PFSK-1 (cell line): ENCODE results near the gene LRRC30.

ENCODE experiments used
- FOXP2 ChIP-seq: optimal IDR thresholded peaks from 2 replicates; pipeline ENCODE3; 2011; ENCODE audit warnings: borderline replicate concordance, control low read depth, inconsistent platforms; ENCODE audit not compliant: insufficient read depth; ENCODE audit errors: extremely low read length, extremely low read depth
- POLR2AphosphoS5 ChIP-seq: IDR thresholded peaks from 2 replicates; pipeline ENCODE4 v1.6.1; 2012; ENCODE audit warnings: low read depth, mild to moderate bottlenecking, control low read depth, low read length, moderate library complexity
- SIN3A ChIP-seq: IDR thresholded peaks from 2 replicates; pipeline ENCODE4 v1.6.1; 2012; ENCODE audit warnings: mild to moderate bottlenecking, low read length, moderate library complexity, borderline replicate concordance; ENCODE audit not compliant: insufficient read depth
- TF ChIP-seq, protein P1 (sequence below), 2 experiments: IDR thresholded peaks; 2 replicates each; pipeline versions ENCODE4 v1.6.1 to v1.8.0; 2011 to 2012; ENCODE audit warnings: low read depth in 2 of 2, low read length in 2 of 2, control low read depth in 1 of 2, inconsistent platforms in 1 of 2, mild to moderate bottlenecking in 1 of 2, moderate library complexity in 1 of 2; ENCODE audit not compliant: insufficient read depth in 1 of 2

DNA sequence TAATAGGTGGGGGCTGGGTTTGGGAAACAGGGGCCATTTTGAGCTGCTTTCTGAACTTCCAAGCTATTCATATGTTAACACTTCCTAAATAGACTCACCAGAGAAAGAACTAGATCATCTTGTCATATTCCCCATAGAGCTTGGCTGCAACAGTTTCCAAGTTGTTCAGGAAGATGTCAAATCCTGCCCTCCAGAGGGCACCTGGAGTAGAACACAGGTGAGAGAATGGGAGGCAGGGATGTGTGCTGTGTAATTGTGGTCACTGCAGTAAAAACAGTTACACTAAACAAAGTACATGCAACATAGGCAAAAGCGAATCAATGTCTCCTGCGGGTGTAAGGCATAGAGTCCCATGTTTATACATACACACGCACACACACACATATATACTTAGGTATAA lies 34.5 kb upstream of the LRRC30 start:
- no peak for TF ChIP-seq POLR2AphosphoS5
- TF ChIP-seq, protein P1, sequence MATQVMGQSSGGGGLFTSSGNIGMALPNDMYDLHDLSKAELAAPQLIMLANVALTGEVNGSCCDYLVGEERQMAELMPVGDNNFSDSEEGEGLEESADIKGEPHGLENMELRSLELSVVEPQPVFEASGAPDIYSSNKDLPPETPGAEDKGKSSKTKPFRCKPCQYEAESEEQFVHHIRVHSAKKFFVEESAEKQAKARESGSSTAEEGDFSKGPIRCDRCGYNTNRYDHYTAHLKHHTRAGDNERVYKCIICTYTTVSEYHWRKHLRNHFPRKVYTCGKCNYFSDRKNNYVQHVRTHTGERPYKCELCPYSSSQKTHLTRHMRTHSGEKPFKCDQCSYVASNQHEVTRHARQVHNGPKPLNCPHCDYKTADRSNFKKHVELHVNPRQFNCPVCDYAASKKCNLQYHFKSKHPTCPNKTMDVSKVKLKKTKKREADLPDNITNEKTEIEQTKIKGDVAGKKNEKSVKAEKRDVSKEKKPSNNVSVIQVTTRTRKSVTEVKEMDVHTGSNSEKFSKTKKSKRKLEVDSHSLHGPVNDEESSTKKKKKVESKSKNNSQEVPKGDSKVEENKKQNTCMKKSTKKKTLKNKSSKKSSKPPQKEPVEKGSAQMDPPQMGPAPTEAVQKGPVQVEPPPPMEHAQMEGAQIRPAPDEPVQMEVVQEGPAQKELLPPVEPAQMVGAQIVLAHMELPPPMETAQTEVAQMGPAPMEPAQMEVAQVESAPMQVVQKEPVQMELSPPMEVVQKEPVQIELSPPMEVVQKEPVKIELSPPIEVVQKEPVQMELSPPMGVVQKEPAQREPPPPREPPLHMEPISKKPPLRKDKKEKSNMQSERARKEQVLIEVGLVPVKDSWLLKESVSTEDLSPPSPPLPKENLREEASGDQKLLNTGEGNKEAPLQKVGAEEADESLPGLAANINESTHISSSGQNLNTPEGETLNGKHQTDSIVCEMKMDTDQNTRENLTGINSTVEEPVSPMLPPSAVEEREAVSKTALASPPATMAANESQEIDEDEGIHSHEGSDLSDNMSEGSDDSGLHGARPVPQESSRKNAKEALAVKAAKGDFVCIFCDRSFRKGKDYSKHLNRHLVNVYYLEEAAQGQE (IDR thresholded peaks at IDR 0.05; ENCODE audit: insufficient read depth in 1 of 2, low read depth in 2 of 2, low read length in 2 of 2), result no peak
- TF ChIP-seq FOXP2, result no peak
- TF ChIP-seq SIN3A, result no peak
